Adipose tissue (tissue), 3 donors: ENCODE results near the gene SRPX. TPM values are rescaled to one million over a fixed set of nuclear protein-coding genes. Genes with fewer than 3 reads are reported as not detected.

Experiments
- H3K27ac ChIP-seq: one replicate; pipeline ENCODE4 v1.5.1; 2013; ENCODE audit warnings: low read depth, low read length
- WGBS, 3 donors: extraction: QIAGEN DNeasy Blood & Tissue Kit; methylation state at CpG; one replicate each; pipeline ENCODE4 v1.1.7; 2013; 5-methylcytosine and 5-hydroxymethylcytosine counted together
- polyA plus RNA-seq, 3 donors: library from polyadenylated mRNA; stranded (reverse); fragments of 200-250 nt; gene quantifications; one replicate each; pipeline ENCODE4 v1.2.3, GENCODE V29; 2013
- donor health status: healthy with polysubstance abuse.
- donor health status: Bipolar disorder and iron deficiency.
- donor health status: healthy.

The SRPX gene, protein sequence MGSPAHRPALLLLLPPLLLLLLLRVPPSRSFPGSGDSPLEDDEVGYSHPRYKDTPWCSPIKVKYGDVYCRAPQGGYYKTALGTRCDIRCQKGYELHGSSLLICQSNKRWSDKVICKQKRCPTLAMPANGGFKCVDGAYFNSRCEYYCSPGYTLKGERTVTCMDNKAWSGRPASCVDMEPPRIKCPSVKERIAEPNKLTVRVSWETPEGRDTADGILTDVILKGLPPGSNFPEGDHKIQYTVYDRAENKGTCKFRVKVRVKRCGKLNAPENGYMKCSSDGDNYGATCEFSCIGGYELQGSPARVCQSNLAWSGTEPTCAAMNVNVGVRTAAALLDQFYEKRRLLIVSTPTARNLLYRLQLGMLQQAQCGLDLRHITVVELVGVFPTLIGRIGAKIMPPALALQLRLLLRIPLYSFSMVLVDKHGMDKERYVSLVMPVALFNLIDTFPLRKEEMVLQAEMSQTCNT
- polyA plus RNA-seq: 100 to 1,000 TPM in 2 of 3 donors, 10 to 100 TPM in 1; 70.3 to 351 (median 262) TPM

DNA sequence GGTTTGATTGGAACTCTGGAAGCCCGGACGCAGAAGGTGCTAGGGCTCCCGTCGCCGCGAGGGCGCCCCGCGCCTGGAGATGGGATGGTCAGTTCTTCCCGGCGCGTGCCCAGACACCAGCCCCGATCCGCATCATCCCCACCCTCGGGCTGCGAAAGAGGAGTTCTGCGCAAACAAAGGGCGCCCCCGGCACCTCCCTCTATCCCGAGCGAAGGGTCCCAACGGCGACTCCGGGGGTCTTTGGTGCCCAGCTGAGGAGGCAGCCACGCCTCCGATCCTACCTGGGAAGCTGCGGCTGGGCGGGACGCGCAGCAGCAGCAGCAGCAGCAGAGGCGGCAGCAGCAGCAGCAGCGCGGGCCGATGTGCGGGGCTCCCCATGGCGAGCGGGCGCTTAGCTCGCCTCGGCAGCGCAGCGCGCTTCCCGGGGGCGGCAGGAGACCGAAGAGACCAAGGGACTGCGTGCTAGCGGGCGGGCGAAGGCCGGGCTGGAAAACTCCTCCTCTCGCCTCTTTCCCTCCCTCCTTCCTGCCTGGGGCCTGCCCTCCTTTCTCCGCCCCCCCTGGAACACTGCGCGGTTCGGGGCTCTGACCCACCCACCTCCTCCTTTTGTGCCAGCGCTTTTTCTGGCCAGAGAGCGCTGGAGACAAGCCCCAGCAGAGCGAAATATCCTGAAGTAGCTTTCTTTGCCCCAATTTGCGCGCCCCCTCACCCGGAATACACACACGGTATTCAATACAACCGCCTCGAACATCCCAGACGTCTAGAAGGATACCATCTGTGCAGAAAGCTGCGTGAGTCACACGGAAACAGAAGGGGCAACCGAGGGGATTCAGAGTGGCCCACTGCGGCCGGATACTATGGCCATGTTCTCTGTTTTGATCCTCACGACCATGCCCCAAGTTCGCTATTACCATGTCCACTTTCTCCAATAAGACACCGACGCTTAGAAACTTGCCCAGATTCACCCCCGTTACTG is at the start of gene SRPX:
SRPX (minus strand) TSS at position 457 of the 976 bp plus-strand sequence; CDS start at position 378, 79 bp downstream.
- H3K27ac ChIP-seq: no peak within 1 kb of the TSS
- WGBS, 3 donors: 4 to 28% (median 10%) methylated on average over 44 to 70 of the region's 76 CpGs

DNA sequence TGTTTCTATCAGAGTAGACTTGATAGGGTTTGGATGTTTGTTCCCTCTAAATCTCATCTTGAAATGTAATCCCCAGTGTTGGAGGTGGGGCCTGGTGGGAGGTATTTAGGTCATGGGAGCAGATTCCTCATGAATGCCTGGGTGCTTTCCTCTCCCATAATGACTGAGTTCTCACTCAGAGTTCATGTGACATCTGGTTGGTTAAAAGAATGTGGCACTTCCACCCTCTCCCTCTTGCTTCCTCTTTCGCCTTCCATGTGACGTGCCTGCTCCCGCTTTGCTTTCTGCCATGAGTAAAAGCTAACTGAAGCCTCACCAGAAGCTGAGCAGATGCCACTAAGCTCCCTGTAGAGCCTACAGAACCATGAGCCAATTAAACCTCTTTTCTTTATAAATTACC is 47.3 kb upstream of the SRPX start:
- no peak overlapping the region for H3K27ac ChIP-seq
- 83 to 96% (median 87%) methylated on average over 3 of the region's 3 CpGs for WGBS, 3 donors

DNA sequence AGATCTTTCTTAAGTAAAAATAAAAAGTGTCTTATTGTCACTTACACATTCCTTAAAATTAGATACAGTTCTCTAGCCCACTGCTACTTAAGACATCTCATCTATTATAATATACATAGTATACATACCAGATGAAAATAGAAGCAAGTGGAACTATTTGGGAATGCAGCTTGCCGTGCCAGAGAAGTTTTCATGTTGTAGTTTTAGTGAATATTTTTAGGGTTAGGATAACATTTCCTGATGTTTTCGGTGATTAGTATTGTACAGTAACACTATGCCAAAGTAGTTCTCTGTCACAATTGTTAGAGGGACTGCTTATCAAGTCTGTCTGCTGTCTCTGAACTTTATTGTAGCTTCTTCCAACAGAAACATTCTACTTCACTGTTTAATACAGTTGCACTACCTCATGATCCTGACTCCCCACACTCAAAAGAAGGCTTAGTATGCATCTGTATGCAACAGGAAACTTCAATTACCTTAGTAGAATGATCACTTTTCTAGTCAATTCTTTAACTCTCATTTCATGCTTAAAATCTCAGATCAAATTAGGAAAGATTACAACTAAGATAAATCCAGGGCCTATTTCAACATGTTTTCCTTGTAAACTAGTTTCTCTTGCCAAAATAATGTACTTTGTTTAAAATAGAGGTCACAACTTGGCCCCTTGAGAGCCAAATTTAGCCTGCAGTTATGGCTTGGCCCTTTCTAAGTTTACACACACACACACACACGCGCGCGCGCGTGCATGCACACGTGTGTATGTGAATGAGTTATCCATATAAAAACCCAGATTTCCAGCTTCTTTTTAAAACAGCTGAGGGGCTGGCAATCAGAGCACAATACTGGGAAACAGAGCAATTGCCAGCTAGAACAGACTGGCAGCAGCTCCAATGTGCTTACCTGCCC is 42.3 kb upstream of the SRPX start:
- H3K27ac ChIP-seq: no peak overlapping the region
- WGBS, 3 donors: 87 to 90% (median 90%) methylated on average over 9 of the region's 9 CpGs

DNA sequence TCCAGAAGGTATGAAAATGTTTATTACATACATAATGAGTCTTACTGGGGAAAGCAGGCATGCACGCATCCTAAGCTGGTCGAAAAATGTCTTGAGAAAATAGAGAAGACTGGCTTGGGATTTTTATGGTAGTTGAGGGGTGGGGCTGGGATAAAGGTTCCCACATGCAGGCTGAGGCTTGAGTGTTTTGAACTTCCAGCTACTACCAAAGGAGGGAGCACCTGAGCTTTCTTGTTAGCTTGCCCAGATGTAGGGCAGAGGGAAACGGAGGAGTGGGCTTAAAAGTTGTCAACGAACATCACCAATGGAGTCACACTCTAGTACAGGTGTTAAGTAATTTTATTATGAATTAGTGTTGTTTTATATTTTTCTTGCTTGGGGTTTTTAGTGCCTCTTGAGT is 39.6 kb upstream of the SRPX start:
- WGBS, 3 donors: 37 to 63% (median 46%) methylated on average over 4 of the region's 4 CpGs

DNA sequence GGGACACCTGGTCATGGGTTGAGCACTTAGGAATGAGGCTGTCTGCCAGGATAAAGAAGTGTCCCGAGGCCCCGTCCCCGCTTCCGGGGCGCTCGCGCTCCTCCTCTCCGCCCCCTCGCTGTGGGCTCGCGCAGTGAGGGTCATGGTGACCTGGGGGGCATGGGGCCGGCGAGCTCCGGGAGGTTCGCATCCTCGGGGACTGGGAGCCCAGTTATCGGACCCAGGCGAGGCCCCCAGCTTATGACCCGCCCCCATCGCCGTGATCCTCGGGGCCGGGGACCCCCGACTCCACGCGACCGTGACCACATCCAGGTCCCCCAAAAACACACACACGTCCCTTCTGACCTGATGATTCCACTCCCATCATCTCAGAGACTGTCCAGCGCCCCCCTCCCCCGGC is 35.3 kb upstream of the SRPX start:
- 89 to 97% (median 94%) methylated on average over 24 to 30 of the region's 30 CpGs for WGBS, 3 donors
- no peak overlapping the region for H3K27ac ChIP-seq

More for the DNA sequence above, 39.6 kb upstream of the SRPX start:
- no peak overlapping the region for H3K27ac ChIP-seq

DNA sequence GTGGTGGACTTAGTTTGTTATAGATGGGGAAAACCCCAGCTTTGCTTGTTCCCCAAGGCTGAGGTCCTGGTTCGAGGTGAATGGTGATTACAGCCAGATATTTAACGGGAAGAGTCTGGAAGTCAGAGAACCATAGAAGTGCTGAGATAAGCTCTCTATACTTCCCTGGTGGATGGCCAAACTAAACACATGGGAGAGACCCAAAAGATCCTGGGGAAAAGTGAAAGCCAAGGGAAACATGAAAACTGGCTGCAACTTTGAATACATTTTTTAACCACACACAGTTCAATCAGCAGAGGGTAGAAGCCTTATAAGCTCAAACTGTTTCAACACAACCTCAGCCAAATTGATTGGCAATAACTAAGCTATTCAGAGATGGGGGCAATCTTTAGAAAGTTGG is 29.3 kb upstream of the SRPX start:
- no peak overlapping the region for H3K27ac ChIP-seq
- WGBS, 3 donors: 21 to 45% (median 42%) methylated on average over 2 of the region's 2 CpGs

DNA sequence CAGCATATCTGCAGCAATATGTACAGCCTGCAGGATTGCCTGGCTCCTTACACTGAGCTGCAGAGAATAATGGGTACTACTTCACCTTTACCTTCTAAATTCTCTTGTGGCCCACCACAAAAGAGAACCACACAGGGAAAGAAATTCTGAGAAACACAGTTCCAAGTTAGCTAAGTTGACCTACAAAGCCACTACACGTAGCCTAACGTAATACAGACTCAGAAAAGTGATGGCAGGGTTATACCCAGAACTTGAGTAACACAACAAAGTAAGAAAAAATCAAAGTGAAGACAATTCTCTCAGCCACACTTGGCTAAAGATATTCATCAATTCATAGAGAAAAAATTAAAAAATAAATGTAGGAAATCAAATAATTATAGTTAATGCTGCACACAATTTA is 26.4 kb upstream of the SRPX start:
- no peak overlapping the region for H3K27ac ChIP-seq
- 86 to 94% (median 87%) methylated on average over 2 of the region's 2 CpGs for WGBS, 3 donors

DNA sequence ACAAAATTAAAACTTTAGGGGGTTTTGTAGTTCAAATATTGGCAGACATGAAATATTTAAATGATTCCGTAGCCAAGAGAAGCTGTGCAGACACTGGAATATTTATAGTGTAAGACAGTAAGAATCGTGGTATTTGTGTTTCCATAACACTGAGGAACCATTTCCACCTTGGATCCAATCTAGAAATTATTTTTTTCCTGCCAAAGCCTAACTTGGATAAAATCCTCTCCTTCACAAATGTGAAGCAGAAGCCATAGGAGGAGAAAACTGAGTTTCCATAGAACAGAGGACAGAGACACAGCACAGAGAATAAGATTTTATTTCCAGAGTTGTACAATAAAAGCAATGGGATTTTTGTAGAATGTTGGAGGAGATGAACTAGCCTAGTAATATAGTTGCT is 19.9 kb upstream of the SRPX start:
- 68 to 93% (median 82%) methylated on average over 2 of the region's 2 CpGs for WGBS, 3 donors
- no peak overlapping the region for H3K27ac ChIP-seq

DNA sequence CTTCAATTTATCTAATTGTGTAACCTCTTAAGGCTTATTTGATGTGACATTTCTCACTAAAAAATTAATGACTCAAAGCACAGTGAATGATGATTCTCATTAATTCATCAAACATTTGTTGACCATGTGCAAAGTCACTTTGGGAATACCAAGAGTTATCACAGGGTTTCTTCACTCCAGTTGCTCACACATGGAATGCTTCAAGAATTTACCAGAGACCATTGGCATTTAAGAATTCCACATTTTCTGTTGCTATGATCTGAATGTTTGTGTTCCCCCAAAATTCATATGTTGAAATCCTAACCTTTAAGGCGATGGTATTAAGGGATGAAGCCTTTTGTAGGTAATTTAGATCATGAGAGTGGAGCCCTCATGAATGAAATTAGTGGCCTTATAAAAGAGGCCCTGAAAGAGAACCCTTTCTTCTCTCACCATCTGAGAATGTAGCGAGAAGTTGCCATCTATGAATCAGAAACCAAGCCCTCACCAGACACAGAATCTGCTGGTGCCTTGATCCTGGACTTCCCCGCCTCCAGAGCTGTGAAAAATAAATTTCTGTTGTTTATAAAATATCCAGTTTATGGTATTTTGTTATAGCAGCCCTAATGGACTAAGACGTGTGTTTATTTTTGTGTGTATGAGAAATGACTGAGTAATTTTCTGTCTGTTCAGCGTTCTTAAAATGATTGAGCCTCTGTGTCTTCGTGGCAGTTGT is 16.4 kb upstream of the SRPX start:
- 80 to 94% (median 92%) methylated on average over 6 of the region's 6 CpGs for WGBS, 3 donors

DNA sequence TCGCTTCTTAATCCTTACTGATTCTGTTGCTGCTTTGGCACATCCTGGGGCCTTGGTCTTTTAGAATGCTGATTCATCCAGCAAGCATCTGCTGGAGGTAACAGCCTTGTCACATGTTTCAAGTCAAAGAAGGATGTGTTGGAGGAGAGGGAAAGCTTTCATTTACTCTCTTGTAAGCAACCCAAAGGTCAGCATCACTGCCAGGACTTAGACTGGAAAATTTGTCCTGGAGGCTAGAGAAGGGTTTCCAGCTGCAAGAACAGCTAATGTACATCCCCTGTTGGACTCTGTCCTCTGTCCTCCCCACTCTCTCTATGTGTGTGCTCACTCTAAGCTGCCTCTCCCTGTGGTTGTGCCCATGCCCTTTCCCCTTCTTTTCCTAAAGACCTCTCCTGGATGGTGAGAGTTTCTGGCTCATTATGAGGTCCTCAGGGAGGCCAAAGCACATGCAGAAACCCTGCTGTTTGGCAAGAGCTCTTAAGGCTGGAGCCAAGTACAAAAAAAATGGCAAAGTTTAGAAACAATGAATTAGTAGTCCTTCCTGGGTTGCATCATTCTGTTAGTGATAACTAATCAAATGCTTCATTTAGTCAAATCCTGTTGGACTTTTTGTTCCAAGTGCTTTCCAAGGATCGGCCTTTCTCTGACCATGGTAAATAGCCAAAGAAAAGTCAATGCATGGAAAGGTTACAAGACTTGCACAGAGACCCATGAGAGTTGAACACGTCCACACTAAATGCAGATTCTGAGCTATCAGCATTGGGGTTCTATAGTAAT is 13.4 kb upstream of the SRPX start:
- no peak overlapping the region for H3K27ac ChIP-seq
- 26 to 43% (median 36%) methylated on average over 3 of the region's 3 CpGs for WGBS, 3 donors

More for the DNA sequence above, 16.4 kb upstream of the SRPX start:
- H3K27ac ChIP-seq: no peak overlapping the region

DNA sequence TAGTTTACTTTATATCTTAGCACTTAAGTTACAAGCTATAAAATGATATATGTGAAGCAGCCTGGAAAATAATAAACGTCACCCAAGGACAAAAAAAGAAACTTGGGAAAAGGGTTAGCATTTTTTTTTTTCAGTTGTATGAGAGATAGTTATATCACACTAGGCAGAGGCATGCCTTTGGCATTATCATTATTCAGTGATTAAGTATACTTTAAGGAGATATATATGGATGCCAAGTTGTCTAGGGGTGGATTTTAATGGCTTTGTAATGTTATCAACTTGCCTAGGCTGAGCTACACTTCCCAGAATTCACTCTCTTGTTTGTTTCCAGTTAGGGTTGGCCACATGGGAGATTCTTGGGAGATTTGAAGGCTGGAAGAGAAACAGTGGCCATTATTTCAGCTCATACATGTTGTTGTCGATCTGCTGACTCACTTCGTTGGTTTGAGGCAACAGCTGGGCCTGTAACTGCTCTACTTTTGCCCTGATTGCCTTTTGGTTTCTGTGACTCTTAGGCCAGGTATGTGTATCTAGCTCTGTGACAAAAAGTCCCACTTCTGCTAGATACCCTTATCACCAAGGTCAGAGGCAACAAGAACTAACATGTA is 11.5 kb upstream of the SRPX start:
- H3K27ac ChIP-seq: no peak overlapping the region

DNA sequence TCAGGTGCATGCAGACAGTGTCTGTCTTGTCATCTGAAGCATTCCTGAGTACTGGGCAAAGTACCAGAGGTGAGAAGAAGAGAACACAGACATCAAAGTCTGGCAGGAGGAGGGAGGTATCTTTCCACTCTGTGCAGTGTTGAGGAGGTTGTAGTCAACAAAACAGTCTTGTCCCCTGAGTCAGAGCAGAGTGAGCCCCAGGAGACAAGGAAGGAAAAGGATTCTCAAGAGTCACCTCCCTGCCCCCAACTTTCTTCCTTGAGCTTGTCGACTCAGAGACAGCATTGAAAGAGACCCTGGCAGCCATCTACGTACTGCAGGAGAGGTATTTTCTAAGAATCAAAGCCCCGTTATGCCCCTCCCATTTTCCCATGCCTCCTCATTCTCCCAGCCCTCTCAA is 4.4 kb upstream of the SRPX start:
- WGBS, 3 donors: 10 to 45% (median 44%) methylated on average over 2 to 3 of the region's 3 CpGs

More for the DNA sequence above, 11.5 kb upstream of the SRPX start:
- WGBS, 3 donors: 56 to 60% (median 57%) methylated on average over 3 of the region's 3 CpGs

DNA sequence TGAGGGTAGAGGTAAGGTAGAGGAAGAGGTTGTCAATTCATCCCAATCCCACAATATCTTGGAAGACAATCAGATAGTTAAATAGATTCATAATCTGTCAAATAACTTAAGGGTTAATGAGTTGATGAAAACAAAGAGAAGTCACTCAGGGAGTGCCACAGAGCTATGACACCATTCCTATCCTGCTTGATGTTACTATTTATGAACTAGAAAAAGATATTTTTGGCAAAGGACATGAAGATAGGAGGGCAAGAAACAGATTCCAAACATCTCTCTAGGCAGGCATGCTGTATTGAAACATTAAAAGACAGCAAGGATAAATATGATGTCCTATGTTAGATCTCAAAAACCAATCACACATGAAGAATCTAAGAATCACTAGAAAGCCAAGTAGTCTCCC is 3.5 kb upstream of the SRPX start:
- H3K27ac ChIP-seq: no peak overlapping the region

More for the DNA sequence above, 4.4 kb upstream of the SRPX start:
- H3K27ac ChIP-seq: no peak overlapping the region

DNA sequence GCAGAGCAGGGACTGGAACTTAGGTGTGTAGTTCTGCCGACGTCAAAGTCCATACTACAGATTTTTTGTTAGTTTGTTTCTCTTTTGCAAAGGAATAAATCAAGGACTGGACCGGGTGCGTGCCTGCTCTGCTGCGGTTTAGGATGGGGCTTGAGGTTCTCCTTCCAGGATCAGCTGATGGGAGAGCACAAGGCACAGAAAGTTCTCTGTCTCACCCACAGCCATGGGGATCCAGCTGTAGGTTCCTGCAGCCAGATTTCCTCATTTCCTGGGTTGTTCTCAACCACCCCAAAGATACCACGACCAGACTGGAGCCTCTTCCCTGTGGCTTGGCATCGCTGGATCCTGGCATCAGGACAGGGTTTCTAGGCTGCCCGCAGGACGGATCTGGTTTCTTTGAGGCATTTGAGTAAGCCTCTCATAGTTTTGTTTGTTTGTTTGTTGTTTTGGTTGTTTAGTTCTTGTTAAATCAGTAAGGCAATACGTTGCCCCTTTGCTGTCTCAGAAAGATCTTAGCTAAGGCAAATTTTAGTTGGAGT is 789 bp upstream of the SRPX start:
- WGBS, 3 donors: 52 to 83% (median 68%) methylated on average over 10 of the region's 10 CpGs
- no peak overlapping the region for H3K27ac ChIP-seq

DNA sequence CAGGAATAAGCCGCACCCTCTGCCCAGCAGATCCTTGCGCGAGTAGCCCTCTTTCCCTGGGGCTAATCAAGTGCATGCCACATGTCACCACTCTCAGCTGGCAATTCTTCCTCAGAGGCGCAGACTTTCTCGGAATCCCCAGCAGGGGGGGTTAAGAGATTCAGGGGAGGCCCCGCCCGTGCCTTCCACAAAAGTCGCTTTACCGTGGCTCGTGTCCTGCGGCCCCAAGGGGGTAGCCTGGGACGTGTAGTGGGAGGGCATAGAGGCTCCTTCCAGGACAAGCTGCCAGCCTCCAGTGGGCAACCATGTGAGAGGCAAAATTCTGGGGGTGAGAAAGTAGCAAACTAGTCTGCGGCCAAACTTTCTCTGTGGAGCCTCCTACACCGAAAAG is 652 bp downstream of the SRPX start:
- WGBS, 3 donors: 0 to 37% (median 1%) methylated on average over 11 to 14 of the region's 14 CpGs
- no peak overlapping the region for H3K27ac ChIP-seq

DNA sequence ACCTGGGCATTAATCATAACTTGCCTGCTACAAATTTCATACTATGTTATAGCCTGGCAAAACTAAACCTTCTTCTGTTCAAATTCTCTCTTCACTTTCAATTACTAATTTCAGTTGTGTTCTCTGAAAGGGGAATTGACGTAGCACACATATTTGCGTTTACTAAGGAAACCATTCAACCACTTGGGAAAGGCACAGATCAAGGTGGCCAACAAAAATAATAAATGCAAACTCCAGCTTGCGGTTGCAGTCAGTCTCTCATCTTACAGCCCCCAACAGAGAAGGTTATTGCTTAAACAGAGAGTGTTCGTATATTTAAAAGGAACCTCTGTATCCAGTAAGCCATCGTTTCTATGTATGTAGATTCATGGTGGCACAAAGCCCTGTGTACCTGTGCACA is 4.0 kb downstream of the SRPX start:
- WGBS, 3 donors: 64 to 74% (median 71%) methylated on average over 5 of the region's 5 CpGs
- H3K27ac ChIP-seq: no peak overlapping the region
